GM19099 (cell line): ENCODE measurements around the gene SP140.

Source experiments
- POLR2A ChIP-seq: IDR thresholded peaks from 3 replicates; pipeline ENCODE4 v1.6.1; 2011; ENCODE audit warnings: low read depth; ENCODE audit not compliant: insufficient read length; ENCODE audit errors: extremely low read depth

SP140 gene

DNA sequence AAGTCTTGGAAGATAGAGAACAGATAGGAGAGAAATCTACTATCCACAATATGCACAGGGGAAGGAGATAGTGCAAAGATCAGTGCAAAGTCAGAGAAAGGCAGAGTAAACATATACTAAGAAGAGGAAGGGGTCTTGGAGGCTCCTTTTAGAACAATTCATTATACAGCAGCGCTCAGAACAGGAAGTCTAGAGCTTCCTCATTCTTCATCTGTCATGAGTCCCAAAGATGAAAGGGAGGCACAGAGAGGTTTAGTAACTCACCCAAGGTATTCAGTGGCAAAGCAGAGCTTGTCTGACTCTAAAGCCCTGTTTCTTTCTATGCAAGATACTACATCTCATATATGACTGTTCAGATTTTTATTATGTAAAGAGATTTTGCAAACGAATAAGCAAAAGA lies 7.1 kb upstream of the SP140 start:
- no peak for TF ChIP-seq POLR2A

DNA sequence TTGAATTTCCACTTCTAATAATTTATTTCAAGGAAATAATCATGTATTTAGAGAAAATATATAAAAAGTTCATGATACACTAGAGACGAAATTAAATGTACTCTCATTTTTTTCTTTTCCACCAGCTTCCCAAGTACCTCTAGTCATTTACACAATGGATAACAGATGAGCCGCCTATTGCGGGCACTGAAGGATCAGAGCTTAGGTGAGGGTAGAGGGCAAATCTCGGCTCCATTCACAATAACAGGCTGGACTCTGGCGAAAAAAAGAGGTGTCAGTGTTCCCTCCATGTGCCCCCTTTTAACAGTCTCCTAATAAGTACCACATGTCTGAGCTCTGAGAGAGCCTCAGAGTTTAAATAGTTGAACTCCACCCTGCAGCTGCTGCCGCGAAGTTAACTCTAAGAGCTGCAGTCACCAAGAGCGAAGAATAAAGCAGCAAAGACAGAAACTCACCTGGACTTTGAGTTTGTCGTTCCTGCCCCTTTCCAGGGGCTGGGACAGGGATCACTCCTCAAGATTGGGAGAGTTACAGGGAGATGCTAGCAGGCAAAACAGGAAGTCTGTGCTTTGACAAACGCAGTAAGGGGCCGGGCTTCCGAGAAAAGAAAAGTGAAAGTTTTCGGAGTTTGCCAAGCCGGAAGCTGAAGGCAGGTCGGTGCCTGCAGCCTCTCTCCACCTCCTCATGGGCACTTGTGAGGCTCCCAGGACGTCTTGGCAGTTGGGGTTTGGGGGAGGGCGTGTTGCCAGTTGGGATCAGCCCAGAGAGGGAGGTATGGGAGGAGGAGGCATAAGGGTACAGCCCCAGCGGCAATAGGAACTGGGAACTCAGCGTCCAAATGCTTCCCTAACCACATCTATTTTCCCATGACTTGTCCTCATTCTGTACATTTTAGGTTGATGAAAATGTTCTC lies 5.9 kb upstream of the SP140 start, which contains the start of gene SP110:
SP110 (minus strand) TSS at position 566 of the 913 bp plus-strand sequence. CDS start 3,057 bp downstream, outside the sequence.
- peak; percentile 77 for TF ChIP-seq POLR2A

DNA sequence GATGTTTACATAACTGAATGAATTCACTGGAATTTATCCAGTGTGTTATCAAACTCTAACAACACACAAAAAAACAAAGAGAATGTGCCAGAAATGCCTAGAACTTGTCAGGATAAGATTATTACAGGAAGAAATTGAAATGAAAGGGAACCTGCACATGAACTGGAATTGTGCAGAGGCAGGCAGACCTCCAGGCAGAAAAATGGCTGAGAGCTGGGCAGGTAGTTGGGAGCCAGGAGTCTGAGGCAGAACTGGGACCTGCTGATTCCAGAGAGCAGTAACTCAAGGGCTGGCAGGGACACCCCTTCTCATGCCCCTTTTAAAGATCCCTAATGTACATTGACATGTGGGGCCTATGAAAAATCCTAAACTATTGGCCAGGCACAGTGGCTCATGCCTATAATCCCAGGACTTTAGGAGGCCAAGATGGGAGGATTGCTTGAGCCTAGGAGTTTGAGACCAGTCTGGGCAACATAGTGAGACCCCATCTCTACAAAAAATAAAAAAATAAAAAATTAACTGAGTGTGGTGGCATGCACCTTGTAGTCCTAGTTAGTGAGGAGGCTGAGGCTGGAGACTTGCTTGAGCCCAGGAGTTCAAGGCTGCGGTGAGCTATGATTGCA lies 5.1 kb upstream of the SP140 start:
- no peak for TF ChIP-seq POLR2A

DNA sequence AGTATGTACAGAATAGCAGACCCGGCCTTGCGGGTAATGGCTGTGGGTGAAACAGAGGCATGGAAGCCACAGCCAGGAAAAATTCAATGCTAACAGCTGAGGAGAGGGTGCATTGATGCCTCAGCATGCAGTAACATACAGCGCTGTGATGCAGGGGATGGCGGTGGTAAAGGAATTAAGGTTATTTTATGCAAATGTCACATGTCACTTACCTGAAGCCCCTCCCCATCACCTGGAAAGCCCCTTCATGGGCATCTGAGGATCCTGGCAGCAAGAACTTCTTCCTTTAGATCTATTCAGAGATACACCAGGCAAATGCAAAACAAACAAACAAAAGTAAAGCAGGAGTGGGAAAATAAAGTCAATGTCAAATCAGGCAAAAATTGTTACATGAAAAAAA lies 4.0 kb upstream of the SP140 start:
- no peak for TF ChIP-seq POLR2A

DNA sequence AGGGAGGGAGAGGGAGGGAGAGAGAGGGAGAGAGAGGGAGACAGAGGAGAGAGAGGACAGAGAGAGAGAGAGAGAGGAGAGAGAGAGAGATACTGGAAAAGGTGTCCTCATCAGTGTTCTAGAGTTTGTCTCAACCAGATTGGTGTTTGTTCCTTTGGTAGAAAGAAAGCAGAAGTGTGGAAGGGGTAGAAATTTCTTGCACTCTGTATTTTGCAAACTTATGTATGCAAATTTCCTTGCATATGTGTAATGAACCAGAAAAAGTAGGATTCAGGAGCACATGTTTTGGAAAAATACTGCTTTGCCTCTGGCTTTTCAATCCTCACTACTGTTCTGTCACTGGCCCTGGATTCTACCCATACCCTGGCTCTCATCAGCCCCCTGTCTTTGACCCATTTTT lies 1.1 kb upstream of the SP140 start:
- TF ChIP-seq POLR2A: no peak

DNA sequence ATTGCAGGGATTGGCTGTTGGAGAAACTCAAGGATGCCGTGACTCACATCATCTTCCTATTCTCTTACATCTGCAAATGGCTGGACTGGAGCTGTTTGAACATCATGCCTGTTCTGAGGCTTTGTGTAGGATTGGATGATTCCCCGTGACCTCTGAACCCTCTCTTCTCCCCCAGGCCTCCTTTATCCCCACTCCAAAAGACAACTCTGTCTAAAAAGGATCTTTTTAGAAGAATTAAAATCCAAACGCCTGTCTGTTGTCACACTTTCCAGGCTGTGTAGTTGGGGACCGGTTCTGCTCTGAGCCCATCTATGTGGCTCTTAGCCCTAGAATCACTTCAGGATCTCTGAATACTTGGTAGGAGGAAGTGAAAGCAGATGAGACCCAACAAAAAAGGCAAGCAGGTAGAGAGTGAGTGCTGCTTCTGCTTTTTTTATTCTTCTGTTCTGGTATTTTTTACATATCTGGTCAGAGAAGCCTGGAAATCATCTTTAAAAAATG lies 565 bp downstream of the SP140 start:
- no peak for TF ChIP-seq POLR2A

DNA sequence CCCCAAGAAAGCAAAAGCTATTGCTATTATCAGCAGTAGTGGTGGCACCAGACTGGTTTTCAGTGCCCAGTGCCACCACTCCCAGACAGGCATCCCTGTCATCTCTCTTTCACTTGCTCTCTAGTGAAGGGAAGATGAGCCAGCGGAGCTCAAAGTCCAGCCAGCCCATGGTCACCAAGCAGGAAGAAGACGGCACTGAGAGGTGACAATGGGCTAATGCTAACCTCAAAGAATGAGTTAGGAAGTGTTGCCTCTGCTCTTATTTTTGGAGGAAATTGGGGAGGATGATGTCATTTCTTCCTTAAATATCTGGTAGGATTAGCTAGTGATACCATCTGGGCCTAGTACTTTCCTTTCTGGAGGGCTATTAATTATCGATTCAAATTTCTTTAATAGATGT lies 1.7 kb downstream of the SP140 start:
- TF ChIP-seq POLR2A: no peak

DNA sequence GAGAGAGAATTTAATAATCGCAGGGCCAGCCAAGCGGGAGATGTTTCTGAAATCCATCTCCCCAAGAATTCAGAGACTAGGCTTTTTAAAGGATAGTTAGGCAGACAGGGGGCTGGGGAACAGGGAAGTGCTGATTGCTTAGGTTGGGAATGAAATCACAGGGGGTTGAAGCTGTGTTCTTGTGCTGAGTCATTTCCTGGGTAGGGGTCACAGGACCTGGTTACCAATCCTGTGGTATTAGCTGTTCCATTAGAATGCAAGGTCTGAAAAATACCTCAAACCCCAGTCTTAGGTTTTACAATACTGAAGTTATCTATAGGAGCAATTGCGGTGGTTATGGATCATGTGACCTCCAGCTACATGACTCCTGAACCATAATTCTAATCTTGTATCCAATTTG lies 4.6 kb downstream of the SP140 start:
- no peak for TF ChIP-seq POLR2A

DNA sequence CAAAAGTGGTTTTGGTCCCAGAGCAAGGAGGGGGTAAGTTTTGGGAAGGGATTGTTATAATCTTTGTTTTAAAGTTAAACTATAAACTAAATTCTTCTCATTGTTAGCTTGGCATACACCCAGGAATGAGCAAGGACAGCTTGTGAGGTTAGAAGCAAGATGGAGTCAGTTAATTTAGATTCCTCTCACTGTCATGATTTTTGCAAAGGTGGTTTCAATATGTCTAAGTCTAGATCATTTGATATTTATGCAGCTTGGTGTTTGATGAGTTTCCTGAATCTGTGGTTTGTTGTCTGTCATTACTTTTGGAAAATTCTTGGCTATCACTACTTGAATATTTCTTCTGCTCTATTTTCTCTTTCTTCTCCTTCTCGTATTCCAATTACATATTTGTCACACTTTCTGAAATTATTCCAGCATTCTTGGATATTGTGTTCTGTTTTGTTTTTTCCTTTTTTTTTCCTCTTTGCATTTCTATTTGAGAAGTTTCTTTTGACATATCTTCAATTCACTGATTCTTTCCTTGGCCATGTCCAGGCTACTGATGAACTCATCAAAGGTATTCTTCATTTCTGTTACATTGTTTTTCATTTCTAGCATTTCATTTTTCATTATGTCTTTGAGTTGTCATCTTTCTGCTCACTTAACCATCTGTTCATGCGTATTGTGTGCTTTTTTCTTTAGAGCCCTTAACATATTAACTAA lies 5.1 kb downstream of the SP140 start:
- no peak for TF ChIP-seq POLR2A

DNA sequence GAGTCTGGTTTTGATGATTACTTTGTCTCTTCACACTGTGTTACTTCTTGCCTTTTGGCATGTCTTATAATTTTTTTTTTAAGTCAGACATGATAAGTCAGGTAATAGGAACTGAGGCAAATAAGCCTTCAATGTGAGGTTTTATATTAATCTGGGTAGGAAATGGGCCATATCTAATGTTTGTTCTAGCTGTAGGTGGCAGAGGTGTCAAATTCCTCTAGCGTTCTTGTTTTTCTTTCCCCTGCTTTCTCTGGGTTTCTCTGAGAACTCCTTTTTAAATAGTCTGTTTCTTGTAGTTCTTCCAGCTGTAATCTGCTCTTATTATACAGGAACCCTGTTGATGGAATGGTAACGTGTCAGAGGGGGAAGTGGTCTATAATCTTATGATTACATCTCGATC lies 5.7 kb downstream of the SP140 start:
- no peak for TF ChIP-seq POLR2A

DNA sequence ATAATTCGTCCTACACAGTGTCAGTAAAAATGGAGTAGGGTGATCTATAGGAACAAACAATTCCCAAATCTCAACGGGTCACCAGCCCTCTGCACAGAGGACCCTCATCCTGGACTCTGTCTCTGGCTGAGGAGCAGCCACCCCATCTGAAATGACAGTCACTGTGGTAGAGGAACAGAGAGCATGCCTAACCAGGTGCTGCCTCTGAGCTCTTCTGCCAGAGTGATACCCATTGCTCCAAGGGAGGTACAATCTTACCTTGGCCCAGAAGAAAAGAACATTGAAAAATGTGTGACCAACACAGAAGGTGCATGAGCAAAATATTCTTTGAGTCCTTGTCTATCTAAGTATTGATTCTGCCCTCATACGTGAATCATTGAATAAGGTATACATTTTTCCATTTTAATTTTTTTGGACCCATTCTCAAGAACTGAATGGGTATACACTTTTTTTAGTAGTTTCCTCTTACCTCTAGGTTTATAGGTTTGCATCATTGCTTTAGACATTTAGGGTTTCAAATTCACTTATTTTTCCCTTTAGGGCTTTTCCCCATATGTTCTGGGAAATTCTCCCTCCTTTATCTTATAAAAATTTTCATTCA lies 8.7 kb downstream of the SP140 start:
- no peak for TF ChIP-seq POLR2A

DNA sequence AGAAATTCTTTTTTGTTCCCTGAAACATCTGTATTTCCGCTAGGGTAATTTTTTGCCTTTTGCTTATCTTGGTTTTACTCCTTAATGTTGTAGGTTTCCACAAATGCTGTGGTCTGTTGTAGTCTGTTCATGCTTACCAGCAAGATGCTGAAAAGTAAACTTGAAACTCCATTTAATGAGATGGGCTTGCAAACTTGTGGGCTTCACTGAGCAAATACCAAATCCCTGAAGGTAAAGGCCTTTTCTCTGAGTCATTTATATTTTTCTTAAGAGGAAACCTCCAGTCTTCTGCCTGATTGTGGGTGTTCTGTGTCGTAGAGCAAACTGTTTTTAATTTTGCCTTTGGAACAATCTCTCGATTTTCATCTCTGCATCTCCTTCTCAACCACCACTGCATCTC lies 9.3 kb downstream of the SP140 start:
- TF ChIP-seq POLR2A: no peak

DNA sequence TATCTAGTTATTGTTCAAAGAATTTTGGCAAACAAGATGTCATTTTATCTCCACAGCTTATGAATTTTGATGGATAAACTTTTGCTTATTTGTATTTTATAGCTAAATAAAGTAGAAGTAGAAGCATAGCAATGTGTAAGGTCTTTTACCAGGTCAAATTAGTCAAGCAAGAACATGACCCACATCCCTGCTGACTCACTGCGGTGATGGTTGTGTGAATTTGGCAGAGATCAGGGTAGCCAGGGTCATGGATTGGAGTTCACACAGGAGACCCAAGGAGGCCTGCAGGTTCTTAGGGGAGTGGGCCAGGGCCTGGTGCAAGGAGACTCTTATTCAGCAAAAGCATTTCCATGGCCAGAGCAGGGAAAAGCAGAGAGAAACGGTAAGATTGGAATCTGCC lies 18.7 kb downstream of the SP140 start:
- TF ChIP-seq POLR2A: no peak

DNA sequence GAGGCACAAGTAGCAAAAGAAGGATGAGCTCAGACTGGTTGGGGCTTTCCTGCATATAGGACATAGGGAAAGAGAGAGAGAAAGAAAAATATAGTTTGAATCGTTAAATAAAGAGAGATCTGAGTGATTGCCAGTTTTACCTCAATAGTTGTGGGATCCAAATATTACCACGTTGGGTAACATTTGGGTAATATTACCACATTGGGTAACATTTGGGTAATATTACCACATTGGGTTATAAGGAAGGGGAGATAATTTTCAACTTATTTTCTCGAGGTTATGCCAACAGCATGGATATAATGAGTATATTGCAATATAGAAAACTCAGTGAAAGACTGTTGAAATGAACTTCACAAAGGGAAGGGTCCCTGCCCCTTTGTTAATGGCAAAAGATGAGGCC lies 20.7 kb downstream of the SP140 start:
- TF ChIP-seq POLR2A: no peak

DNA sequence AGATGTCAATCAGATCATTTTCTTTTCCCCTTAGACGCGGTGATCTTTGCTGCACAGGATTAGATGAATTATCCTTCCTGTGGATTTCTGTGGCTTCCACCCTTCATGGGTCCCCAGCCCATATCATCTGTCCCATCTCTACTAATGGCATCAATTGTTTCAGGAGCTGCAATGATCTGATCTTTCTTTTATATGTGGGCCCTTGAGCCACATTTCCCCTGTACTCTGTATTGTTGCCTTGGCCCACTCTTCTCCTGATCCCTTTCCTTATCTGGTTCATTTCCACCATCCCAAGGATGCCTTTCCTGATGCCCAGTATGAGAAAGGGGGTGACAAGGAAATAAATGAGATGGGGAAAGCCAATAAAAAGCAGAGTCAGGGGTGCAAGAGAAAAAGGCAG lies 24.7 kb downstream of the SP140 start:
- no peak for TF ChIP-seq POLR2A
